Endothelial cell (in vitro differentiated cells): ENCODE data around the gene SVIL. TPM values are rescaled to one million over a fixed set of nuclear protein-coding genes. Genes with fewer than 3 reads are reported as not detected.
"Not testable (repeated sequence)": the region's sequence is repeated elsewhere in the genome, so short reads cannot be mapped to it uniquely, and the experiment has no call there.

Experiments used
- DNase-seq: peaks from one replicate; pipeline ENCODE4 v3.0.0; 2021; ENCODE audit warnings: low spot score
- H3K27ac Mint-ChIP-seq: one replicate; pipeline ENCODE4 v1.8.0; 2021; ENCODE audit warnings: mixed read lengths, inconsistent platforms; ENCODE audit not compliant: unreplicated experiment
- H3K27me3 Mint-ChIP-seq: one replicate; pipeline ENCODE4 v1.8.0; 2021; ENCODE audit warnings: mild to moderate bottlenecking, moderate library complexity, mixed read lengths, inconsistent platforms; ENCODE audit not compliant: unreplicated experiment
- H3K36me3 Mint-ChIP-seq: one replicate; pipeline ENCODE4 v1.8.0; 2021; ENCODE audit warnings: mild to moderate bottlenecking, low read depth, mixed read lengths, inconsistent platforms; ENCODE audit not compliant: unreplicated experiment
- H3K4me1 Mint-ChIP-seq: one replicate; pipeline ENCODE4 v1.8.0; 2021; ENCODE audit warnings: mild to moderate bottlenecking, mixed read lengths, inconsistent platforms; ENCODE audit not compliant: unreplicated experiment
- H3K4me3 Mint-ChIP-seq: one replicate; pipeline ENCODE4 v1.8.0; 2021; ENCODE audit warnings: mild to moderate bottlenecking, mixed read lengths, inconsistent platforms; ENCODE audit not compliant: unreplicated experiment
- H3K9me3 Mint-ChIP-seq: one replicate; pipeline ENCODE4 v1.8.0; 2021; ENCODE audit warnings: mixed read lengths, inconsistent platforms; ENCODE audit not compliant: unreplicated experiment
- total RNA-seq: library from RNA; stranded (reverse); fragmentation: NEBNext Ultra II Directional; extraction: Animal tissue kit (Norgen Biotek cat#: 25700); gene quantifications from one replicate; pipeline ENCODE4 v1.2.1, GENCODE V29; 2021; ENCODE audit not compliant: unreplicated experiment
- TF ChIP-seq, protein P1 (sequence below): fragments of 200-600 bp; sonication (generic); IDR thresholded peaks from one replicate; pipeline ENCODE4 v1.5.0; 2021; ENCODE audit warnings: antibody characterized with exemption; ENCODE audit not compliant: unreplicated experiment

The SVIL gene
- total RNA-seq, 1 donor from 2014 or later = 125 TPM

DNA sequence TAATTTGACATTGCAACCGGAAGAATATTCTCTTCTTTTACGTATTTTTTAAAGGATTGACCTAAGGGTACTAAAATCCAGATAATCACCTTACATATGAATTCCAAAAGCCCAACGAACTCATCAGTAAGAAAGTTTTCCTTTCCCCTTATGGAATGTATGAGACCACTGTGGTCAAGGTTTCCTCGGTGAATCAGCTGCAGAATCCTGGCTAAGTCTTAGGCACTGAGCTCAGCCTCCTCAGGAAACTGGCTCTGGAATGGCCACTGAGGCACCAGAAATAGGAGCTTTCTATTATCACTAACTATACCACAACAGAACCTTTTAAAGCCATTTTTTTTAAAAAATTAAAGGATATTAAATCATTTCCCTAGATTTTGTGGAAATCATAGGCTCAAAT, 21.0 kb downstream of the SVIL start:
- TF ChIP-seq, protein P1, sequence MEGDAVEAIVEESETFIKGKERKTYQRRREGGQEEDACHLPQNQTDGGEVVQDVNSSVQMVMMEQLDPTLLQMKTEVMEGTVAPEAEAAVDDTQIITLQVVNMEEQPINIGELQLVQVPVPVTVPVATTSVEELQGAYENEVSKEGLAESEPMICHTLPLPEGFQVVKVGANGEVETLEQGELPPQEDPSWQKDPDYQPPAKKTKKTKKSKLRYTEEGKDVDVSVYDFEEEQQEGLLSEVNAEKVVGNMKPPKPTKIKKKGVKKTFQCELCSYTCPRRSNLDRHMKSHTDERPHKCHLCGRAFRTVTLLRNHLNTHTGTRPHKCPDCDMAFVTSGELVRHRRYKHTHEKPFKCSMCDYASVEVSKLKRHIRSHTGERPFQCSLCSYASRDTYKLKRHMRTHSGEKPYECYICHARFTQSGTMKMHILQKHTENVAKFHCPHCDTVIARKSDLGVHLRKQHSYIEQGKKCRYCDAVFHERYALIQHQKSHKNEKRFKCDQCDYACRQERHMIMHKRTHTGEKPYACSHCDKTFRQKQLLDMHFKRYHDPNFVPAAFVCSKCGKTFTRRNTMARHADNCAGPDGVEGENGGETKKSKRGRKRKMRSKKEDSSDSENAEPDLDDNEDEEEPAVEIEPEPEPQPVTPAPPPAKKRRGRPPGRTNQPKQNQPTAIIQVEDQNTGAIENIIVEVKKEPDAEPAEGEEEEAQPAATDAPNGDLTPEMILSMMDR = no peak
- peaks cover 26% of the 10 kb centered on the region for H3K36me3 Mint-ChIP-seq
- no peak for DNase-seq

DNA sequence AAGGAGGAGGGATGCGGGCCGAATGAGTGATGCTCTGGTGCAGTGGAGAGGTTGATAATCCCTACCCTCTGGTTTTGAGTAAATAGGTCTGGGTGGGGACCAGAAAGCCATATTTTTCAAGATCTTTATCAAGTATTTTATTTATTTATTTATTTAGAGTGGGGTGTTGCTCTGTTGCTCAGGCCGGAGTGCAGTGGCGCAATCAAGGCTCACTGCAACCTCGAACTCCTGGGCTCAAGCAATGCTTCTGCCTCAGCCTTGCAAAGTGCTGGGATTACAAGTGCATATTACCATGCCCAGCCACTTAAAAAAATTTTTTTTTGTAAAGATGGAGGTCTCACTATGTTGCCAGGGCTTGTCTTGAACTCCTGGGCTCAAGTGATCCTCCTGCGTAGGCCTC, 21.6 kb downstream of the SVIL start:
- TF ChIP-seq, protein P1 = no peak
- Mint-ChIP-seq H3K4me3 (no peak overlapping the region), H3K4me1 (peaks cover 6% of the 10 kb centered on the region), H3K9me3 (no peaks in the 10 kb centered on the region), H3K27ac (no peak overlapping the region), H3K36me3 (peaks cover 26% of the 10 kb centered on the region), H3K27me3 (peaks cover 8% of the 10 kb centered on the region)
- no peak for DNase-seq

More for the DNA sequence above, 21.0 kb downstream of the SVIL start:
- H3K4me3 Mint-ChIP-seq = no peak overlapping the region
- H3K4me1 Mint-ChIP-seq = peaks cover 6% of the 10 kb centered on the region
- H3K27ac Mint-ChIP-seq = no peak overlapping the region
- H3K27me3 Mint-ChIP-seq = peaks cover 9% of the 10 kb centered on the region
- H3K9me3 Mint-ChIP-seq = no peaks in the 10 kb centered on the region

DNA sequence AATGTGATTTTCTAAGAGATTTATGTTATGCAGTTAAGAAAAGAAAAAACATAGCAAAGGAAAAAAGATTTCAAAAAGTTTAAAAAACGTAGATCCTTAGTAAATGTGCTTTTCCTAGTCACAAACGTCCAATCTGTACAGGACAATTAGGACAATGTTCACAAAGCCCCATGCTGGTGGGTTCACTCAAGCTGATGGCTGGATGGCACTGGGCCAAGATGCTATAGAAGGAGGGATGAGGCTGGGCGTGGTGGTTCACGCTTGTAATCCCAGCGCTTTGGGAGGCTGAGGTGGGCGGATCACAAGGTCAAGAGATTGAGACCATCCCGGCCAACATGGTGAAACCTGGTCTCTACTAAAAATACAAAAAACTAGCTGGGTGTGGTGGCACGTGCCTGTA, 22.1 kb downstream of the SVIL start:
- peaks cover 8% of the 10 kb centered on the region for H3K27me3 Mint-ChIP-seq
- DNase-seq = no peak

DNA sequence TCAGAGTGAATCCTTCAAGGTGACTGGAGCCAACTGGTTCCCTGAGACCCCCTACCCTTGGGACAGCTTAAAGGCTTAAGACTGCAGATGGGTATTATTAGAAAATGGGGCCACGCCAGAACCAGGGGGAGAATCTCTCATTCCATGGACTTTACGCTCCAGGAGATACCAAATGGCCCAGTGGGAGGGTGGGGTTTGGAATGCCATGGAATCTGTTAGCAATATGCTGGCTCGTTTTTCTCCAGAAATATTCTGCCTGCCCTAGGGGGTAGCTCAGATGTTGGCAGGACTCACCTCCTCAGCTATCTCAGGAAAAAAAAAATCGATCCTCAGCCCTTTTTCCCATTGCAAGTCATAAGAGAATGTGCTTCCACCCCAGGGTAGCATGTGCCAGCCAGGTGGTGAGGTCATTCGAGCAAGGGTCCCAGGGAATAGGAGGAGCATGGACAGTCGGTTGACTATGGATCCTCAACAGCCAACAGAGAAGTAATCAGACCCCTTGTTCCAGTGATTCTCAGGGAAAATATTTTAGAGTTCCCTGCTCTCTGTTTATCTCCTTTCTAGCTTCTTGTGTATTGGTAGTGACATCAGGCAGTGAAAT, 22.9 kb downstream of the SVIL start:
- H3K36me3 Mint-ChIP-seq = peaks cover 31% of the 10 kb centered on the region
- H3K4me3 Mint-ChIP-seq = no peak overlapping the region
- H3K27ac Mint-ChIP-seq = no peak overlapping the region
- peaks cover 8% of the 10 kb centered on the region for H3K27me3 Mint-ChIP-seq
- no peak for DNase-seq
- TF ChIP-seq, protein P1 = no peak
- no peaks in the 10 kb centered on the region for H3K9me3 Mint-ChIP-seq
- peaks cover 4% of the 10 kb centered on the region for H3K4me1 Mint-ChIP-seq

More for the DNA sequence above, 22.1 kb downstream of the SVIL start:
- peaks cover 30% of the 10 kb centered on the region for H3K36me3 Mint-ChIP-seq
- TF ChIP-seq, protein P1 = no peak
- no peaks in the 10 kb centered on the region for H3K9me3 Mint-ChIP-seq
- H3K4me3 Mint-ChIP-seq = peak overlapping the region; percentile 34
- H3K27ac Mint-ChIP-seq = no peak overlapping the region
- peaks cover 6% of the 10 kb centered on the region for H3K4me1 Mint-ChIP-seq

DNA sequence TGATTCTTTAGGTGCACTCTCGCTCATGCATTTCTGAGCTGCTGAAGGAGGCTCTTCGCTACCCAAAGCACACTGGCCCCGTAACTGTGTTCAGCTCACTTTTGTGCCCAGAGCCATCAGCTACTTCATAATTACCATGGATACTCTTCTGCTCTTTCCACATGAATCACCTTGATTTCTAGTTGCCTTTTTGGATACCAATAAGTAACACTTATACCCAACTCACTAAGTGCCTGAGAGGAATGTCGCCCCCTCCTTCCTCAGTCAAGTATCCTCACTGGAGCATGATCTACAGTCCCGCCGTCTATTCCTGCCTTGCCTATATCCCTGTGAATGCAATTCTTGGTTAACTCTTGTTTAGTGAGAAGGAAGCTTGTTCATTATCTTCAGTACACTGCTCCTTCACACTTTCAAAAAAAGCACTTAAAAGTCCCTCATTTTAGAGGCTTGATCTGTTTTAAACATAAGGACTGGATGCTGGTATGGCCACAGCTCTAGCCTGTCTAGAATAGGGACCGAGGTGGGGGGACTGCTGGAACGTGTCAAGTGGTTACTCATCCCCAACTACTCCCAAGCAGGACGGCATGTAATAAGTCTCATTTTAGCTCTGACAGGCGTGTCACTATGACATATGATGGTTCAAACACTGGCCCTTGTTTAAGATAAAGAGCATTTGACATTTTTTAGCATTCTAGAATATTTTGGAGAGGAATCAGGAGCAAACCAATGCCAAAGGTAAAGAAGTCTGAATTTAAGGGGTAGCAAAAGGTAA, 23.7 kb downstream of the SVIL start:
- Mint-ChIP-seq H3K9me3 (no peaks in the 10 kb centered on the region), H3K36me3 (peaks cover 30% of the 10 kb centered on the region), H3K4me3 (peak overlapping the region; percentile 48), H3K27me3 (peaks cover 5% of the 10 kb centered on the region), H3K27ac (no peak overlapping the region), H3K4me1 (peaks cover 4% of the 10 kb centered on the region)
- DNase-seq = no peak
- TF ChIP-seq, protein P1 = no peak

DNA sequence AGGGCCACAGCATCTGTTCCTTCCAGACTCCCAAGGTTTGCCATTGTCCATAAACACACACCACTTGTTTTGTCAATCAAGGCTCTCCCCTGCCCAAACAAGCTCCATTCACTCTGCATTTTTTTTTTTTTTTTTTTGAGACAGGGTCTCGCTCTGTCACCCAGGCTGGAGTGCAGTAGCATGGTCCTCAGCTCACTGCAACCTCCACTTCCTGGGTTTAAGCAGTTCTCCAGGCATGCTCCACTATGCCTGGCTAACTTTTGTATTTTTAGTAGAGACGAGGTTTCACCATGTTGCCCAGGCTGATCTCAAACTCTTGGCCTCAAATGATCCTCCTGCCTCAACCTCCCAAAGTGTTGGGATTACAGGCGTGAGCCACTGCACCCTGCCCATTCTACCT, 24.4 kb downstream of the SVIL start:
- H3K27ac Mint-ChIP-seq, DNase-seq, H3K4me1 Mint-ChIP-seq, H3K27me3 Mint-ChIP-seq, H3K9me3 Mint-ChIP-seq: not testable (repeated sequence)
- Mint-ChIP-seq H3K4me3 (peak overlapping the region; percentile 74), H3K36me3 (peaks cover 30% of the 10 kb centered on the region)
